GM19023 (cell line): Measurements from ENCODE around the gene IKBKE.

Experiments used
- ATAC-seq: cut with Tn5 transposase; IDR thresholded peaks from one replicate; pipeline ENCODE4 v1.9.1; 2021; ENCODE audit warnings: mild to moderate bottlenecking, moderate library complexity; ENCODE audit not compliant: unreplicated experiment

Gene IKBKE

GRCh38 chr1:206495011-206495461, 24.8 kb downstream of the IKBKE start:
- ATAC-seq, result no peak

- peak; percentile 24 for ATAC-seq
Observed at GRCh38 chr1:206495493-206496046, 25.3 kb downstream of the IKBKE start.

- ATAC-seq, result peak; percentile 56
Observed at GRCh38 chr1:206496131-206496793, 26.0 kb downstream of the IKBKE start.

GRCh38 chr1:206497363-206497762, 27.1 kb downstream of the IKBKE start:
- no peak for ATAC-seq

GRCh38 chr1:206497774-206498173, 27.5 kb downstream of the IKBKE start:
- no peak for ATAC-seq

GRCh38 chr1:206498685-206499084, 28.4 kb downstream of the IKBKE start:
- ATAC-seq, result no peak

GRCh38 chr1:206500046-206500445, 29.8 kb downstream of the IKBKE start:
- no peak for ATAC-seq

- no peak for ATAC-seq
Observed at GRCh38 chr1:206501881-206502280, 31.6 kb downstream of the IKBKE start.

- no peak for ATAC-seq
Observed at GRCh38 chr1:206502403-206502802, 32.1 kb downstream of the IKBKE start.

- ATAC-seq, result no peak
Observed at GRCh38 chr1:206502812-206503211, 32.5 kb downstream of the IKBKE start.

- ATAC-seq, result peak; percentile 57
Observed at GRCh38 chr1:206503591-206504362, 33.5 kb downstream of the IKBKE start.

GRCh38 chr1:206504363-206504713, 34.1 kb downstream of the IKBKE start:
- no peak for ATAC-seq

- no peak for ATAC-seq
Observed at GRCh38 chr1:206505702-206506355, 35.6 kb downstream of the IKBKE start.

GRCh38 chr1:206506405-206507283, 36.4 kb downstream of the IKBKE start:
- peak; percentile 23 for ATAC-seq

GRCh38 chr1:206507284-206508129, 37.2 kb downstream of the IKBKE start, which contains the start of gene RASSF5:
Gene RASSF5 (plus strand): TSS chr1:206507531. CDS start chr1:206507603, 72 bp downstream.
- ATAC-seq, result peak; percentile 70

GRCh38 chr1:206508130-206508889, 38.0 kb downstream of the IKBKE start:
- ATAC-seq, result no peak

GRCh38 chr1:206508956-206509355, 38.7 kb downstream of the IKBKE start:
- ATAC-seq, result no peak

GRCh38 chr1:206509612-206510257, 39.5 kb downstream of the IKBKE start:
- no peak for ATAC-seq
